Mesothelial cell of epicardium (in vitro differentiated cells): Measurements from ENCODE around the gene IRAK4. TPM values are rescaled to one million over a fixed set of nuclear protein-coding genes. Genes with fewer than 3 reads are reported as not detected.

Experiments used
- DNase-seq, 2 experiments: peaks; one replicate each; pipeline ENCODE4 v3.0.0; 2021; ENCODE audit warnings: low spot score in 2 of 2; ENCODE audit not compliant: unreplicated experiment in 2 of 2
- H3K27ac Mint-ChIP-seq: 2 replicates; pipeline ENCODE4 v1.8.0; 2021; ENCODE audit warnings: mixed read lengths
- H3K27me3 Mint-ChIP-seq: 2 replicates; pipeline ENCODE4 v1.8.0; 2021; ENCODE audit warnings: low read depth, mixed read lengths
- H3K36me3 Mint-ChIP-seq: 2 replicates; pipeline ENCODE4 v1.8.0; 2021; ENCODE audit warnings: mixed read lengths
- H3K4me1 Mint-ChIP-seq: 2 replicates; pipeline ENCODE4 v1.8.0; 2021; ENCODE audit warnings: mixed read lengths
- H3K4me3 Mint-ChIP-seq: 2 replicates; pipeline ENCODE4 v1.8.0; 2021; ENCODE audit warnings: mild to moderate bottlenecking, moderate library complexity, mixed read lengths
- H3K9me3 Mint-ChIP-seq: 2 replicates; pipeline ENCODE4 v1.8.0; 2021; ENCODE audit warnings: mixed read lengths
- total RNA-seq: library from RNA; stranded (reverse); gene quantifications from 3 replicates; pipeline ENCODE4 v1.2.1, GENCODE V29; 2021
- TF ChIP-seq, protein P1 (sequence below): fragments of 200-600 bp; sonication (generic); IDR thresholded peaks from one replicate; pipeline ENCODE4 v1.5.0; 2021; ENCODE audit warnings: antibody characterized with exemption; ENCODE audit not compliant: unreplicated experiment

Gene IRAK4
- total RNA-seq, 1 donor from 2014 or later: 6.1 TPM

DNA sequence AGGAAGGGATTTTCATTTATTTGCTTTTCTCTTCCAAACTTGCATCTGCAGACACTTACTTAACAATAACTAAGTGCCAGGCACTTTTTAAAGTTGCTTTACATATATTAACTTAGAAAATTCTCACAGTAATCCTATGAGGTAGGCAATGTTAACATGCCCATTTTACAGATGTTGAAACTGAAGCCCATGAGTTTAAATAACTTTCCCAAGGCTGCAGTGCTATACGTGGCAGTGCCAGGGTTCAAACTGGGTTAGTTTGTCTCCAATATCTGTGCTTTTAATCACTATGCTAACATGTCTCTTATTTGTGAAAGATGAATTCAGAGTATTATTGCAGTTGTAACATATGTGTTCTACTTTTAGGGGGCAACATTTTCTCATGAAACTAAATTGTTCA, 30.1 kb upstream of the IRAK4 start:
- Mint-ChIP-seq H3K9me3 (peaks cover 6% of the 10 kb centered on the region), H3K36me3 (peaks cover 15% of the 10 kb centered on the region), H3K27ac (no peak overlapping the region), H3K27me3 (no peaks in the 10 kb centered on the region), H3K4me3 (no peak overlapping the region), H3K4me1 (no peaks in the 10 kb centered on the region)
- no peak for DNase-seq
- TF ChIP-seq, protein P1, sequence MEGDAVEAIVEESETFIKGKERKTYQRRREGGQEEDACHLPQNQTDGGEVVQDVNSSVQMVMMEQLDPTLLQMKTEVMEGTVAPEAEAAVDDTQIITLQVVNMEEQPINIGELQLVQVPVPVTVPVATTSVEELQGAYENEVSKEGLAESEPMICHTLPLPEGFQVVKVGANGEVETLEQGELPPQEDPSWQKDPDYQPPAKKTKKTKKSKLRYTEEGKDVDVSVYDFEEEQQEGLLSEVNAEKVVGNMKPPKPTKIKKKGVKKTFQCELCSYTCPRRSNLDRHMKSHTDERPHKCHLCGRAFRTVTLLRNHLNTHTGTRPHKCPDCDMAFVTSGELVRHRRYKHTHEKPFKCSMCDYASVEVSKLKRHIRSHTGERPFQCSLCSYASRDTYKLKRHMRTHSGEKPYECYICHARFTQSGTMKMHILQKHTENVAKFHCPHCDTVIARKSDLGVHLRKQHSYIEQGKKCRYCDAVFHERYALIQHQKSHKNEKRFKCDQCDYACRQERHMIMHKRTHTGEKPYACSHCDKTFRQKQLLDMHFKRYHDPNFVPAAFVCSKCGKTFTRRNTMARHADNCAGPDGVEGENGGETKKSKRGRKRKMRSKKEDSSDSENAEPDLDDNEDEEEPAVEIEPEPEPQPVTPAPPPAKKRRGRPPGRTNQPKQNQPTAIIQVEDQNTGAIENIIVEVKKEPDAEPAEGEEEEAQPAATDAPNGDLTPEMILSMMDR: no peak

- Mint-ChIP-seq H3K4me3 (no peak overlapping the region), H3K4me1 (no peaks in the 10 kb centered on the region), H3K36me3 (peaks cover 13% of the 10 kb centered on the region), H3K27ac (no peak overlapping the region), H3K27me3 (no peaks in the 10 kb centered on the region), H3K9me3 (peaks cover 6% of the 10 kb centered on the region)
- DNase-seq: no peak
- TF ChIP-seq, protein P1: no peak
Measured at GRCh38 chr12:43730283-43730682, 28.5 kb upstream of the IRAK4 start.

DNA sequence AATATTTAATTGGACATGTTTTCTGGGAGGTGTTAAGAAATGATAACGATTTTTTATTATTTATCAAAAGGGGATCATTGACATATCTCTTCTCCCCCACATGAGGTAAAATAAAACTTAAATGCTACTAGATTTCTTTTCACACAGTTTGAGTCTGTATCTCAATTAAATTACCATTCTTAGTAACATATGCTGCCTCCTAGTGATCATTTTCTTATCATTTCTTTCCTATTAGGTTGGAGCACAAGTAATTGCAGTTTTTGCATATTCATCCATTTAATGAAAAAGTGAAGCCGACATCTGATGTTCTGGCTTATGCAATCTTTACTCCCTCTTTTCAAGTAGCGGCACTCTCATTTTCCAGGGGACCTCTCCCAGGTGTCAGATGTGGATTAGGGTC, 25.1 kb upstream of the IRAK4 start:
- H3K9me3 Mint-ChIP-seq: no peaks in the 10 kb centered on the region
- H3K27ac Mint-ChIP-seq: no peak overlapping the region
- TF ChIP-seq, protein P1: no peak
- no peak overlapping the region for H3K4me3 Mint-ChIP-seq
- no peaks in the 10 kb centered on the region for H3K27me3 Mint-ChIP-seq
- H3K36me3 Mint-ChIP-seq: no peaks in the 10 kb centered on the region
- H3K4me1 Mint-ChIP-seq: no peaks in the 10 kb centered on the region
- DNase-seq: no peak

GRCh38 chr12:43736927-43737440, 21.8 kb upstream of the IRAK4 start:
- DNase-seq: no peak
- Mint-ChIP-seq H3K4me1 (peaks cover under 1% of the 10 kb centered on the region), H3K27ac (no peak overlapping the region), H3K4me3 (no peak overlapping the region), H3K27me3 (no peaks in the 10 kb centered on the region), H3K9me3 (no peaks in the 10 kb centered on the region), H3K36me3 (peaks cover 3% of the 10 kb centered on the region)
- TF ChIP-seq, protein P1: no peak

GRCh38 chr12:43737646-43738045, 21.1 kb upstream of the IRAK4 start:
- no peak overlapping the region for H3K27ac Mint-ChIP-seq
- TF ChIP-seq, protein P1: no peak
- no peak overlapping the region for H3K4me3 Mint-ChIP-seq
- peaks cover 3% of the 10 kb centered on the region for H3K36me3 Mint-ChIP-seq
- H3K9me3 Mint-ChIP-seq: no peaks in the 10 kb centered on the region
- H3K4me1 Mint-ChIP-seq: peaks cover 3% of the 10 kb centered on the region
- no peaks in the 10 kb centered on the region for H3K27me3 Mint-ChIP-seq
- no peak for DNase-seq

DNA sequence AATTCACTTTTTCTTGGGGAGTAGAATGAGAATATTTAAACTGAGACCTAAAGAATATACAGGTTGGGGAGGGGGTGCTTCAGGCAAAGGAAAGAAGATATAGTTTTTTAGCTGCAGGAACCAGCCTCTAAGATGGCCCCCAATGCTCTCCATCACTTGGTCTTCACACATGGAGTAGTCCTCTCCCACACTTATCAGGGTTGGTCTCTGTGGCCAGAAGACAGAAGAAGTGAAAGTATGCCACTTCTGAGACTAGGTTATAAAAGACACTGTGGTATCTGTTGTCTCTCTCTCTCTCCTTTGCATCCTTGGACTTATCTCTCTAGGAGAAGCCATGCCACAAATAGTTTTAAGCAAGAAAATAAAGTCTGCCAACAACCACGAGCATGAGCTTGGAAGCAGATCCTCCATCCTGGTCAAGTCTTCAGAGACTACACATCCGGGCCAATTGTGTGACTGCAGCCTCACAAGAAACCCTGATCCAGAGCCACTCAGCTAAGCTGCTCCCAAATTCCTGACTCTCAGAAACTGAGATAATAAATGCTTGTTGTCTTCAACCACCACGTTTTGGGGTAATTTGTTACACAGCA, 18.1 kb upstream of the IRAK4 start:
- Mint-ChIP-seq H3K36me3 (peaks cover 14% of the 10 kb centered on the region), H3K27me3 (no peaks in the 10 kb centered on the region), H3K27ac (no peak overlapping the region), H3K4me1 (peaks cover 3% of the 10 kb centered on the region), H3K4me3 (no peak overlapping the region), H3K9me3 (peaks cover 5% of the 10 kb centered on the region)
- TF ChIP-seq, protein P1: no peak
- no peak for DNase-seq
